HG03521 (cell line): ENCODE results near the gene NR2F1-AS1.

Experiments
- ATAC-seq: cut with Tn5 transposase; IDR thresholded peaks from one replicate; pipeline ENCODE4 v1.9.1; 2021; ENCODE audit warnings: mild to moderate bottlenecking, moderate library complexity; ENCODE audit not compliant: unreplicated experiment

Gene NR2F1-AS1

GRCh38 chr5:93591323-93591945 lies 10.4 kb upstream of the NR2F1-AS1 start:
- no peak for ATAC-seq

GRCh38 chr5:93590493-93590892 lies 9.5 kb upstream of the NR2F1-AS1 start:
- no peak for ATAC-seq

DNA sequence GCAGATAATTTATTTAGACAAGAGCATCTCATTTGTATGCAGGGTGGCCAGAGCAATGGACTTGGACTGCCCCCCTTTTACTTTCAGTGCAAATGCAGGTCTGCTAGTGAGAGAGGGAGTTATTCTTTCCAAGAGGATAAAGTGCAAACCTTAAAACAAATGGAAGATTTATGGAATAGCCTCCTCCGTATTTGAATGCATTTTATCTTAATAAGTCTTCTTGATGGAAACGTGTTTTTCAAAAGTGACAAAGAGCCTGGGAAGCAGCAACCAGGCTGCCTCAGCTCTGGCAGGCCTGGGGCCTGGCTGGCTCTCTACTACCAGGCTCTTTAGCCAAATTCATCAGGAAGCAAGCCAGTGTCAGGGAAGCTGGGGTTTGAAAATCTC lies 8.8 kb upstream of the NR2F1-AS1 start:
- no peak for ATAC-seq

DNA sequence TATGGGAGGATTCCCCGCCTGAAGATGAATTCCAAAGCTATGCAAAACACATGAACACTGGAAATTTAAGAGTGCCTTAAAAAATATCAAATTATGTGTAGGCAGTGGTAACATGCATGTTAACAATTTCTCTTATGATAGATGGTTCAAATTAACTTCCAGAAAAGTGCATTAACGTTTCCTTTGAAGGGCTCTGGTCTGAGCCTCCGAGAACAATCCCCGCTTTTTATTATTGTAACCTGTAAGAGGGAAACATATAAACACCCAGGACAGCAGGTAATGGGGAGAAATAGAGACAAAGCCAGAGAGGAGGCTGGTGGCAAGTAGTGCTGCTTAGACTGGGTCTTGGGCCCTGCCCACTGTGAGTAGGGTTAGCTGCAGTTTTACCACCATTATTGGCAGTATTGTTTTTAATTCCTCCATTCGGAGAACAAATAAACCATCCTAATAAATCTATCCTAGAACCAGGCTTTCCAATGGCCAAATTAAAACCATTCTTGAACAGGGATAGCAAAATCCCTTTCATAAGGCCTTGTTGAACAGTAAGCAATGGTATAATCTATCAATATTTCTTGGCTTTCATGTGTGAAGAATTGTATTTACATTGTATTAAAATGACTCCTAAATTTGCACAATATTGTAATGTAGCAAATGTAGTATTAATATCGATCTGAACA lies 8.3 kb upstream of the NR2F1-AS1 start:
- ATAC-seq: no peak

DNA sequence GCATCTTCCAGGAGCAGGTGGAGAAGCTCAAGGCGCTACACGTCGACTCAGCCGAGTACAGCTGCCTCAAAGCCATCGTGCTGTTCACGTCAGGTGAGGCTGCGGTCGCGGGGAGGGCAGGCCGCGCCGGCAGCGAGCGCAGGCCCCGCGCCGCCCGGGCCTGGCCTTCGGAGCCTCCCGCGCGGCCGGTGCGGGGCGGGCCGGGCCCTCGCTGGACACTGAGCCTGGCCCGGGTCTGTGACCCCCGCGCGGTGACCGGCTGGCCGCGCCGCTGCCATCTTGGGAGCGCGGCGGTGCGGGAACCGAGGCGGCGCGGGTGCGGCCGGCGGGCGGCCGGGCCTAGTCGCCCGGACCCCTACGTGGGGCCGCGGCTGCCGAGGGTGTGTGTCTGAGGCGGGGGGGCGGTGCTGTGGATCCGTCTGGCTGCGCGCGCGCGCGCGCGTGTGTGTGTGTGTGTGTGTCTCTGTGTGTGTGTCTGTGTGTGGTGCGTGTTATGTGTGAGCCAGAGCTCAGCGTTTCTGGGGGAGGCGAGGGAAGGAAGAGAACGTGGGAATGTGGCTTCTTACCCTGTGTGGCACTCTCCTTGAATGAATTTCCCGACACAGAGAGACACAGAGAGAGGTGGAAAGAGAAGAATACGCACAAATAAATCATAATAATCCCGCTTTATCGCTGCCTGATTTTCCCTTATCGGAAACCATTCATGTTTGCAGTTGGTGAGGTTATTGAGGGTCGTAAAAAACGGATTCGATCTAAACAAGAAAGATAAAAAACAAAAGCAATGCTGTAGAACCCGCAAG lies 7.5 kb upstream of the NR2F1-AS1 start:
- ATAC-seq: no peak

DNA sequence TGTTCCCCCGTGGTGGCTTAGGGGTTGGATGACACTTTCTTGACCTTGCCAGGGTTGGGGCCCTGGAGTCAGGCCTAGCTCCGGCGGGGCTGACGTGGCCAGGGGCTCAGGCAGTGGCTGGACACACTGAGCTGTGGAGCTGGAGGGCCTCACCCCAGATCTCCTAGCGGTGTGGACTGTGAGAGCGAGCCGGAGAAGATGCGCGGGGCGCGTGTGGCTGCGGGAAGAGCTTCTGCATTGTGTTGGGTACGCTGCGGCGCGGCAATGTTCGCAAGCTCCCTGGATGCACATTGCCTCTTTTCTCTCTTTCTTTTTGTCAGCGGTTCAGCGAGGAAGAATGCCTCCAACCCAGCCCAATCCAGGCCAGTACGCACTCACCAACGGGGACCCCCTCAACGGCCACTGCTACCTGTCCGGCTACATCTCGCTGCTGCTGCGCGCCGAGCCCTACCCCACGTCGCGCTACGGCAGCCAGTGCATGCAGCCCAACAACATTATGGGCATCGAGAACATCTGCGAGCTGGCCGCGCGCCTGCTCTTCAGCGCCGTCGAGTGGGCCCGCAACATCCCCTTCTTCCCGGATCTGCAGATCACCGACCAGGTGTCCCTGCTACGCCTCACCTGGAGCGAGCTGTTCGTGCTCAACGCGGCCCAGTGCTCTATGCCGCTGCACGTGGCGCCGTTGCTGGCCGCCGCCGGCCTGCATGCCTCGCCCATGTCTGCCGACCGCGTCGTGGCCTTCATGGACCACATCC lies 6.8 kb upstream of the NR2F1-AS1 start:
- no peak for ATAC-seq

- no peak for ATAC-seq
These were observed 5.9 kb upstream of the NR2F1-AS1 start for GRCh38 chr5:93586736-93587596.

- ATAC-seq: no peak
These were observed 4.9 kb upstream of the NR2F1-AS1 start for GRCh38 chr5:93585767-93586385.

DNA sequence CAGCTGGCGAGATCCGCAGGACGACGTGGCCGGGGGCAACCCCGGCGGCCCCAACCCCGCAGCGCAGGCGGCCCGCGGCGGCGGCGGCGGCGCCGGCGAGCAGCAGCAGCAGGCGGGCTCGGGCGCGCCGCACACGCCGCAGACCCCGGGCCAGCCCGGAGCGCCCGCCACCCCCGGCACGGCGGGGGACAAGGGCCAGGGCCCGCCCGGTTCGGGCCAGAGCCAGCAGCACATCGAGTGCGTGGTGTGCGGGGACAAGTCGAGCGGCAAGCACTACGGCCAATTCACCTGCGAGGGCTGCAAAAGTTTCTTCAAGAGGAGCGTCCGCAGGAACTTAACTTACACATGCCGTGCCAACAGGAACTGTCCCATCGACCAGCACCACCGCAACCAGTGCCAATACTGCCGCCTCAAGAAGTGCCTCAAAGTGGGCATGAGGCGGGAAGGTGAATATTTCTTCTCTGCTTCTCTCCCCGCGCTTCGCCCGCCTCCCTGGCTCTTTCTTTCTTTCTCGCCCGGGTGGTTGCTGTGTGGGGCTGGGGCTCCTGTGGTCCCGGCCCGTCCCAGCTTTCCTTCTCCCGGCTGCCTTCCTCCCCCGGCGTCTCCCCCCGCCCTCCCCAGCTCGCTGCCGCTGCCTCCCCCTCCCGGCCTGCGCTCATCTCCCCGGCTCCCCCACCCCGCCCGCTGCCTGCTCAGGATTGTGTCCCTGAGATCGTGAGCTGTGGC lies 4.2 kb upstream of the NR2F1-AS1 start:
- ATAC-seq: no peak

GRCh38 chr5:93584596-93585040 lies 3.6 kb upstream of the NR2F1-AS1 start:
- ATAC-seq: no peak

DNA sequence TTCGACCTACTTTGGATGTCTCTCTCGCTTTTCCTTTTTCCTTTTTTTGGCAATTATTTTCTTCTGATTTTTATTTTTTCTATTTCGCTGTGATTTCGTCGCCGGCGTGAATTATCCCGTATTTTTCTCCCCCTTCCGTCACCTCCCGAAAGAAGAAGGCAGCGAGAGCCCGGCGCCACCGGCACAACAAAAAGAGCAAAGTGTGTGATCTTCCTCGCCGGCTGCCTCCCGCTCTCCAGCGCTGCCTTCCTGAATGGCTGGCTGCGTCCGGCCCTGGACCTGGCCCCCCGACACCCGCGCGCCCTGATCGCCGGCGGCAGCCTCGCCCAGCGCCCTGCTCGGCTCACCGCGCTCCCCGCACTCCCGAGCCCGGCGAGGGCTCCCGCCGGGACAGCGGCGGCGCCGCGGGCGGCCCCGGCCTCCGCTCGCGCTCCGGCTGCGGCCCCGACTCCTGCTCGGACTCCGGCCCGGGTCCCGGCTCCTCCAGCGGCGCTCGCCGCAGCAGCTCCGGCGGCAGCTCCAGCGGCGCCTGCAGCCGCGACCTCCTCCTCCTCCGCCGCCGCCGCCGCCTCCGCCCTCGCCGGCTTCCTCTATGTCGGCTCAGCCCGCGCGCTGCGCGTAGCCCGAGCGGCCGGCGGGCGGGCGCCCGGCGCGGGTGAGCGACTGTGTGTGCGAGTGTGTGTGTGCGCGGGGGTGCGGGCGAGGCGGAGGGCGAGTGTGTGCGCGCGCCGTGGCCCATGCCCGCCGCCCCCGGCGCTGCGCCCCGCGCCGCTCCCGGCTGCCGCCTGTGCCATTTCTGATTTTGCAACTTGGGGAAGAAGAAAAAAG lies 3.0 kb upstream of the NR2F1-AS1 start:
- ATAC-seq: no peak

- ATAC-seq: no peak
These were observed 2.4 kb upstream of the NR2F1-AS1 start for GRCh38 chr5:93583439-93583767.

DNA sequence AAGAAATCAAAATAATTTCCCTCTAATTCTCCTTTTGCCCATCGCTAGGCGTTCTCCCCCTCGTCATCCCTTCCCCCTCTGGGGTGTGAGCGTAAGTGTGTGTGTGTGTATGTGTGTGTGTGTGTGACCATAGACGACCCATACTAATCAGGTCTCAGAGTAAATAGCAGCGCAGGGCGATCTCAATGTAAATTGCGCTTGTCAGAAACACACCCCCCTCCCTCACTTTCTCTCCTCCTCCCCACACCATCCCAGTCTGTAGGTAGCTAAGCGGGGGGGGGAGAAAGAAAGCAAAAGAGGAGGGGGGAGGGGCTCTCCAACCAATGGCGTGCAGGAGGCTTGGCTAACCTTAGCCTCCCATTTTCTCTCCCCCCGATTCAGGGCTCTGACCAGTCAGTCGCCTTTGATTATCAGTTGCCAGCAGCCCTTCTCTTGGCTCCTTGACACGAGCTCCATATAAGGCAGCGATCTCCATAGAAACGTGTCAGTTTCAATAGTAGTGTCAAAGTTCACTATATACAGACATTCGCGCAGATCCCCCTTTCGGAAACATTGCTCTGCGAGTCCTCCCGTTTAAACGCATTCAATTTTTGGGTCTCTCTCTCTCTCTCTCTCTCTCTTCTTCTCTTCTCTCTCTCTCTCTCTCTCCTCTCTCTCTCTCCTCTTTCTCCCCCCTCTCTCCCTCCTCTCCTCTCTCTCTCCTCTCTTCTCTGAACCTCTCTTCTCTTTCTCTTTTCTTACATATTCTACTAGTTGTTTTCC lies 1.8 kb upstream of the NR2F1-AS1 start, which contains the start of gene NR2F1:
TSS of gene NR2F1 (plus strand) at position 546 of the 762 bp plus-strand sequence. CDS start 1,802 bp downstream, outside the sequence.
- no peak for ATAC-seq

- ATAC-seq: no peak
These were observed 1.1 kb upstream of the NR2F1-AS1 start for GRCh38 chr5:93582167-93582462.

GRCh38 chr5:93580063-93580926 lies 724 bp downstream of the NR2F1-AS1 start:
- ATAC-seq: no peak

DNA sequence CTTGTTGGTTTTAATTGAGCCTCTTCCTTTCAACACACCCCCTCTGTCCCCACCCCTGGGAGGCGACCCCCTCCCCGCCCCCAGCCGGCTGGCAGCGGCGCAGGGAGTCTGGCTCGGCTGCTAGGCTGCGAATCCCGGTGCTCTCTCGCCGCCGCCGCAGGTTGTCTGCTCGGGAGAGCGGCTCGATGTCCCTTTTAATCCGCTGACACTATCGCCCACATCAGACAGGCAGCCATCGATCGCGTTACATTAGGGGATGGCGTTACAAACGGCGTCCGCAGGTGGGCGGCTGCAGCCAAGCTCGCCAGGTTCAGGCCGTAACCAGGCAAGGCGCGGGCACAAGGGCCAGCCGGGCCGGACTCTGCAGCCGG lies 1.3 kb downstream of the NR2F1-AS1 start:
- no peak for ATAC-seq
